GM12878 (cell line): ENCODE measurements around the gene PKP3. TPM values are rescaled to one million over a fixed set of nuclear protein-coding genes. Genes with fewer than 3 reads are reported as not detected.
A peak's percentile ranks its signal among the peaks of the same experiment; 100 is the strongest.

ENCODE experiments used
- ASH2L ChIP-seq: fragments of 300-600, 200-600 bp; sonication (generic); IDR thresholded peaks from 2 replicates; pipeline ENCODE4 v1.6.1; 2017; ENCODE audit warnings: low read depth, mild to moderate bottlenecking, borderline replicate concordance
- CBFB ChIP-seq: IDR thresholded peaks from 2 replicates; pipeline ENCODE4 v1.6.1; 2016; ENCODE audit warnings: antibody characterized with exemption, low read depth
- CBX3 ChIP-seq: fragments of 200-600 bp; sonication (generic); IDR thresholded peaks from 2 replicates; pipeline ENCODE4 v1.6.1; 2016; ENCODE audit warnings: low read depth, borderline replicate concordance
- CHD1 ChIP-seq: IDR thresholded peaks from 2 replicates; pipeline ENCODE4 v1.6.1; 2012; ENCODE audit warnings: low read depth, low read length, improper control_type of control experiment
- FOXM1 ChIP-seq: IDR thresholded peaks from 2 replicates; pipeline ENCODE4 v1.6.1; 2012; ENCODE audit warnings: low read depth, mild to moderate bottlenecking, inconsistent platforms, low read length, moderate library complexity
- GATAD2B ChIP-seq: fragments of 450-650 bp; conservative IDR thresholded peaks from 2 replicates; pipeline ENCODE4 v1.6.1; 2017; ENCODE audit warnings: low read depth, mild to moderate bottlenecking, moderate library complexity
- HCFC1 ChIP-seq: fragments of 150-350 bp; IDR thresholded peaks from 2 replicates; pipeline ENCODE4 v1.6.1; 2014; ENCODE audit warnings: low read length
- IKZF2 ChIP-seq, 2 experiments: fragments of 450-650 bp; IDR thresholded peaks; 2 replicates each; pipeline ENCODE4 v1.6.1; 2017; ENCODE audit warnings: mild to moderate bottlenecking in 2 of 2, moderate library complexity in 2 of 2
- MYC ChIP-seq: IDR thresholded peaks from 2 replicates; pipeline ENCODE4 v1.6.1; 2011; ENCODE audit warnings: mild to moderate bottlenecking, low read length, moderate library complexity, inconsistent platforms; ENCODE audit not compliant: insufficient read depth, insufficient replicate concordance, insufficient read length, severe bottlenecking
- NBN ChIP-seq: fragments of 450-650 bp; IDR thresholded peaks from 2 replicates; pipeline ENCODE4 v1.6.1; 2016
- NFXL1 ChIP-seq: fragments of 450-650 bp; IDR thresholded peaks from 2 replicates; pipeline ENCODE4 v1.6.1; 2017; ENCODE audit warnings: antibody characterized with exemption, mild to moderate bottlenecking, borderline replicate concordance
- PKNOX1 ChIP-seq: fragments of 450-650 bp; IDR thresholded peaks from 2 replicates; pipeline ENCODE4 v1.6.1; 2016; ENCODE audit warnings: mild to moderate bottlenecking
- PML ChIP-seq: IDR thresholded peaks from 2 replicates; pipeline ENCODE4 v1.6.1; 2012; ENCODE audit warnings: low read length, inconsistent platforms
- POLR2A ChIP-seq: IDR thresholded peaks from 2 replicates; pipeline ENCODE4 v1.6.1; 2011; ENCODE audit warnings: low read depth, mild to moderate bottlenecking, low read length
- POLR2AphosphoS2 ChIP-seq: IDR thresholded peaks from 2 replicates; pipeline ENCODE4 v1.6.1; 2011; ENCODE audit warnings: low read depth, mild to moderate bottlenecking, low read length, improper control_type of control experiment, moderate library complexity
- POU2F2 ChIP-seq: IDR thresholded peaks from 3 replicates; pipeline ENCODE4 v1.6.1; 2011; ENCODE audit warnings: low read depth, mild to moderate bottlenecking, low read length, borderline replicate concordance
- RB1 ChIP-seq: fragments of 450-650 bp; formaldehyde crosslinking; IDR thresholded peaks from 2 replicates; pipeline ENCODE4 v1.6.1; 2017; ENCODE audit warnings: mild to moderate bottlenecking, borderline replicate concordance
- SMAD1 ChIP-seq: fragments of 450-650 bp; IDR thresholded peaks from 2 replicates; pipeline ENCODE4 v1.6.1; 2018; ENCODE audit warnings: mild to moderate bottlenecking, low read depth; ENCODE audit not compliant: partially characterized antibody
- SREBF1 ChIP-seq: IDR thresholded peaks from 2 replicates; pipeline ENCODE4 v1.6.1; 2012; ENCODE audit warnings: mild to moderate bottlenecking, low read length
- TCF12 ChIP-seq: IDR thresholded peaks from 2 replicates; pipeline ENCODE4 v1.6.1; 2011; ENCODE audit warnings: low read depth, mild to moderate bottlenecking, low read length
- ZNF207 ChIP-seq: fragments of 450-650 bp; IDR thresholded peaks from 2 replicates; pipeline ENCODE4 v1.6.1; 2014; ENCODE audit warnings: antibody characterized with exemption, mild to moderate bottlenecking, borderline replicate concordance
- ZNF24 ChIP-seq: fragments of 450-650 bp; IDR thresholded peaks from 2 replicates; pipeline ENCODE4 v1.6.1; 2017; ENCODE audit warnings: antibody characterized with exemption, mild to moderate bottlenecking
- ZNF384 ChIP-seq: IDR thresholded peaks from 2 replicates; pipeline ENCODE4 v1.6.1; 2012; ENCODE audit warnings: low read depth, mild to moderate bottlenecking, low read length, improper control_type of control experiment, borderline replicate concordance
- ZNF687 ChIP-seq: fragments of 450-650 bp; IDR thresholded peaks from 2 replicates; pipeline ENCODE4 v1.6.1; 2017; ENCODE audit warnings: mild to moderate bottlenecking, moderate library complexity
- ZSCAN29 ChIP-seq: fragments of 450-650 bp; IDR thresholded peaks from 2 replicates; pipeline ENCODE4 v1.6.1; 2017; ENCODE audit warnings: mild to moderate bottlenecking, moderate library complexity
- polyA plus RNA-seq, 11 experiments: library from polyadenylated mRNA; depleted of rRNA in 4 of 11; unstranded in 6 of 11; stranded (reverse) in 5 of 11; fragments of >200 nt; fragmentation: Nextera tagmentation in 4 of 11; fragmentation: Illumina TruSeq in 1 of 11; extraction: Ambion mirVana in 4 of 11; extraction: Trizol in 1 of 11; gene quantifications; 1 replicate in 1 of 11; 2 replicates in 10 of 11; pipeline versions ENCODE4 v1.2.1 to v1.2.3, GENCODE V29; 2011 to 2016; ENCODE audit warnings: inconsistent platforms in 2 of 11, missing spikeins in 2 of 11, low read depth in 1 of 11
- total RNA-seq, 4 experiments: library from RNA; depleted of rRNA in 3 of 4; stranded (reverse); fragments of >200 nt in 3 of 4; fragmentation: Illumina TruSeq in 1 of 4; extraction: Trizol in 1 of 4; gene quantifications; 2 replicates each; pipeline versions ENCODE4 v1.2.1 to v1.2.3, GENCODE V29; 2013 to 2021

Gene PKP3
- total and polyA plus RNA-seq, 10 of the 15 experiments (the other 5 are each of a cell fraction or from before 2014, with no cell fraction given): 0.45 to 0.90 TPM; not detected in 8

DNA sequence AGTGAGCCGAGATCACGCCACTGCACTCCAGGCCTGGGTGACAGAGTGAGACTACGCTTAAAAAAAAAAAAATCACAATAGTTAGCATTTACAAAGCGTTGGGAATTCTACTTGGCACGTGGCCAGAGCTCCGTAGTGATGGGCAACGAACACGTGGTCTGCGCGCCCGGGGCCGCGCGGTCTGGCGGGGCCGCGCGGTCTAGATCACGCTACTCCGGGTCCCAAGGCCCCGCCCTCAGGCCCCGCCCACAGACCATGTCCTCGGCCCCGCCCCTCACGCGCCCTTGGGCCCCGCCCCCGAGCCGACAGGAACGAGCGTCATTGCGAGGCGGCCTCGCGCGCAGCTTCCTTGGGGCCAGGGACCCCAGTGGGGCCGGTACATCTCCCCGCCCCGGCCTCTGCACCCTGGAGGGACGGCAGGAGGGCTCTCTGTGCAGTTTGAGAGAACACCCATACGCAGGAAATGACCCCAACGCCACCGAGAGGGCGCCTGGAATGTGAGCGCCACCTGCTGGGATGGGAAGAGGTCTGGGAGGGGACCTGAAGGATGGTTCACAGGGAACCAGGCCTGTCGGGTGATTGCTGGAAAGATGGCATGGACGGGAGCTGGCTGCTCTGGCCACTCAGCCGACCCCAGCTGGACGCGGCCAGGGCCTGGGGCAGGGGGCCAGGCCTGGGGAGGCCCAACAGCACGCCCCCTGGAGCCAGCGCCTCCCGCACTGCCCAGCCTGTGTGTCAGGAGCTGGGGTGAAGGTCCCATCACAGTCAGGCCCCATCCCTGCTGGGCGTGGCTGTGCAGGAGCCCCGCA is 54.1 kb downstream of the PKP3 start (continued):
- peak; percentile 61 to 75; a peak in 3 of 4 replicates for TF ChIP-seq IKZF2 (IDR thresholded peaks at IDR 0.05)
- TF ChIP-seq ZNF687: peak; percentile 42
- TF ChIP-seq FOXM1: no peak
- TF ChIP-seq PML: no peak
- TF ChIP-seq GATAD2B: peak; percentile 84
- 0 out of 2 replicates have a peak, but pooled peaks have one; percentile 11 for TF ChIP-seq ZSCAN29
- TF ChIP-seq SMAD1: peak; percentile 91
- TF ChIP-seq RB1: peak; percentile 82; the same call in 1 of the 2 replicates
- TF ChIP-seq MYC: peak; percentile 44
- no peak for TF ChIP-seq ZNF24
- no peak for TF ChIP-seq TCF12
- peak; percentile 89 for TF ChIP-seq POLR2A
- TF ChIP-seq CBX3: no peak
- TF ChIP-seq ZNF207: no peak
- TF ChIP-seq PKNOX1: peak; percentile 66
- no peak for TF ChIP-seq ZNF384
- no peak for TF ChIP-seq SREBF1
- peak; percentile 49; the same call in 1 of the 3 replicates for TF ChIP-seq POU2F2
- no peak for TF ChIP-seq ASH2L
- TF ChIP-seq NFXL1: no peak
- peak; percentile 72 for TF ChIP-seq NBN
- 0 out of 2 replicates have a peak, but pooled peaks have one; percentile 30 for TF ChIP-seq CBFB
- TF ChIP-seq POLR2AphosphoS2: 0 out of 2 replicates have a peak, but pooled peaks have one; percentile 64
- TF ChIP-seq HCFC1: no peak; the same call in 1 of the 2 replicates
- TF ChIP-seq CHD1: no peak
